Naive B cell (primary cell): ENCODE measurements around the gene HOTAIR. TPM values are rescaled to one million over a fixed set of nuclear protein-coding genes. Genes with fewer than 3 reads are reported as not detected.

Source experiments
- ATAC-seq, 2 donors: fragments of 150-1000 bp; cut with Tn5 transposase; 2 replicates each; pipeline ENCODE4 v1.10.0; 2021; ENCODE audit warnings: low read depth in 2 of 2, mild to moderate bottlenecking in 2 of 2, moderate library complexity in 2 of 2
- DNase-seq: peaks from one replicate; pipeline ENCODE4 v3.0.0; 2022
- H3K27ac Mint-ChIP-seq, 6 donors: one replicate each; pipeline ENCODE4 v1.8.0; 2020 to 2022; ENCODE audit warnings: mild to moderate bottlenecking in 6 of 6, mixed read lengths in 6 of 6, moderate library complexity in 5 of 6, inconsistent platforms in 2 of 6
- H3K27me3 Mint-ChIP-seq, 3 donors: one replicate each; pipeline ENCODE4 v1.8.0; 2021 to 2022; ENCODE audit warnings: mixed read lengths in 3 of 3, mild to moderate bottlenecking in 1 of 3
- H3K36me3 Mint-ChIP-seq, 2 donors: one replicate each; pipeline ENCODE4 v1.8.0; 2020 to 2022; ENCODE audit warnings: mixed read lengths in 2 of 2, inconsistent platforms in 1 of 2, mild to moderate bottlenecking in 1 of 2
- H3K4me1 Mint-ChIP-seq, 3 donors: one replicate each; pipeline ENCODE4 v1.8.0; 2020 to 2022; ENCODE audit warnings: mixed read lengths in 3 of 3, inconsistent platforms in 1 of 3, mild to moderate bottlenecking in 1 of 3, moderate library complexity in 1 of 3
- H3K4me3 Mint-ChIP-seq, 8 donors: one replicate each; pipeline ENCODE4 v1.8.0; 2020 to 2022; ENCODE audit warnings: mild to moderate bottlenecking in 8 of 8, mixed read lengths in 8 of 8, moderate library complexity in 8 of 8, inconsistent platforms in 2 of 8
- H3K9me3 Mint-ChIP-seq, 7 donors: one replicate each; pipeline ENCODE4 v1.8.0; 2020 to 2022; ENCODE audit warnings: mixed read lengths in 7 of 7, mild to moderate bottlenecking in 5 of 7, inconsistent platforms in 2 of 7, moderate library complexity in 1 of 7
- polyA plus RNA-seq, 6 donors: library from polyadenylated mRNA; unstranded; fragments of 300-500 nt; fragmentation: Illumina TruSeq; gene quantifications; one replicate each; pipeline ENCODE4 v1.2.3, GENCODE V29; 2021; ENCODE audit warnings: low read depth in 6 of 6

The HOTAIR gene
- polyA plus RNA-seq, 6 donors from 2014 or later = not detected

- peaks cover 0 to 18% (median 7%) of the 10 kb centered on the region in 7 donors for H3K9me3 Mint-ChIP-seq
Observed at GRCh38 chr12:53994009-53994263, 19.2 kb upstream of the HOTAIR start.

GRCh38 chr12:53993162-53994008, 18.6 kb upstream of the HOTAIR start:
- peaks cover 0 to 29% of the 10 kb centered on the region in 2 donors for H3K36me3 Mint-ChIP-seq
- peaks cover 79 to 99% (median 92%) of the 10 kb centered on the region in 3 donors for H3K27me3 Mint-ChIP-seq
- peaks cover 0 to 18% (median 4%) of the 10 kb centered on the region in 7 donors for H3K9me3 Mint-ChIP-seq
- no peak for DNase-seq
- ATAC-seq = no peak
- peak overlapping the region in 7 of 8 donors; percentile 34 to 86 (median 78) for H3K4me3 Mint-ChIP-seq
- peak overlapping the region; percentile 34 to 97 (median 82) for H3K27ac Mint-ChIP-seq
- H3K4me1 Mint-ChIP-seq = peaks cover 46 to 68% (median 63%) of the 10 kb centered on the region in 3 donors

More at GRCh38 chr12:53994009-53994263, 19.2 kb upstream of the HOTAIR start:
- H3K4me3 Mint-ChIP-seq = peak overlapping the region; percentile 34 to 86 (median 76)
- peak overlapping the region in 4 of 6 donors; percentile 71 to 97 (median 94) for H3K27ac Mint-ChIP-seq
- ATAC-seq = no peak
- H3K4me1 Mint-ChIP-seq = peaks cover 43 to 64% (median 63%) of the 10 kb centered on the region in 3 donors
- H3K27me3 Mint-ChIP-seq = peaks cover 79 to 99% (median 92%) of the 10 kb centered on the region in 3 donors
- peaks cover 0 to 26% of the 10 kb centered on the region in 2 donors for H3K36me3 Mint-ChIP-seq
- DNase-seq = no peak

GRCh38 chr12:53992377-53992889, 17.7 kb upstream of the HOTAIR start:
- Mint-ChIP-seq H3K27me3 (peaks cover 84 to 99% (median 92%) of the 10 kb centered on the region in 3 donors), H3K4me3 (peak overlapping the region in 2 of 8 donors; percentile 42 to 86), H3K36me3 (peaks cover 0 to 33% of the 10 kb centered on the region in 2 donors), H3K4me1 (peaks cover 46 to 62% (median 57%) of the 10 kb centered on the region in 3 donors), H3K27ac (peak overlapping the region in 2 of 6 donors; percentile 20 to 83), H3K9me3 (peaks cover 0 to 20% (median 4%) of the 10 kb centered on the region in 7 donors)
- DNase-seq (no peak), ATAC-seq (no peak)

- ATAC-seq (no peak), DNase-seq (no peak)
- Mint-ChIP-seq H3K4me3 (peak overlapping the region in 3 of 8 donors; percentile 6 to 42 (median 13)), H3K27ac (peak overlapping the region in 2 of 6 donors; percentile 64 to 89), H3K9me3 (peaks cover 0 to 33% (median 7%) of the 10 kb centered on the region in 7 donors), H3K4me1 (peaks cover 42 to 55% (median 51%) of the 10 kb centered on the region in 3 donors), H3K27me3 (peaks cover 86 to 100% (median 99%) of the 10 kb centered on the region in 3 donors), H3K36me3 (peaks cover 0 to 33% of the 10 kb centered on the region in 2 donors)
Observed at GRCh38 chr12:53991077-53991460, 16.3 kb upstream of the HOTAIR start.

GRCh38 chr12:53990311-53991076, 15.7 kb upstream of the HOTAIR start:
- H3K9me3 Mint-ChIP-seq = peaks cover 0 to 33% (median 7%) of the 10 kb centered on the region in 7 donors
- H3K27ac Mint-ChIP-seq = peak overlapping the region in 3 of 6 donors; percentile 10 to 91 (median 64)

GRCh38 chr12:53989227-53990113, 14.7 kb upstream of the HOTAIR start:
- Mint-ChIP-seq H3K4me3 (peak overlapping the region in 7 of 8 donors; percentile 13 to 64 (median 60)), H3K27me3 (peaks cover 78 to 99% (median 98%) of the 10 kb centered on the region in 3 donors), H3K4me1 (peaks cover 36 to 56% (median 46%) of the 10 kb centered on the region in 3 donors), H3K27ac (peak overlapping the region in 2 of 6 donors; percentile 83 to 91), H3K9me3 (peaks cover 0 to 29% (median 7%) of the 10 kb centered on the region in 7 donors), H3K36me3 (peaks cover 0 to 36% of the 10 kb centered on the region in 2 donors)
- DNase-seq (no peak), ATAC-seq (no peak)

More at GRCh38 chr12:53990311-53991076, 15.7 kb upstream of the HOTAIR start:
- H3K27me3 Mint-ChIP-seq = peaks cover 86 to 100% (median 97%) of the 10 kb centered on the region in 3 donors
- H3K4me3 Mint-ChIP-seq = peak overlapping the region in 2 of 8 donors; percentile 46 to 60
- H3K4me1 Mint-ChIP-seq = peaks cover 38 to 55% (median 48%) of the 10 kb centered on the region in 3 donors
- DNase-seq (no peak), ATAC-seq (no peak)
- H3K36me3 Mint-ChIP-seq = peaks cover 0 to 34% of the 10 kb centered on the region in 2 donors

- DNase-seq (no peak), ATAC-seq (no peak)
- H3K4me1 Mint-ChIP-seq = peaks cover 31 to 55% (median 38%) of the 10 kb centered on the region in 3 donors
- H3K27ac Mint-ChIP-seq = peak overlapping the region in 2 of 6 donors; percentile 83 to 95
- peak overlapping the region in 6 of 8 donors; percentile 13 to 64 (median 56) for H3K4me3 Mint-ChIP-seq
- H3K36me3 Mint-ChIP-seq = peaks cover 0 to 30% of the 10 kb centered on the region in 2 donors
- H3K9me3 Mint-ChIP-seq = peaks cover 0 to 28% (median 5%) of the 10 kb centered on the region in 7 donors
- H3K27me3 Mint-ChIP-seq = peaks cover 76 to 96% (median 93%) of the 10 kb centered on the region in 3 donors
Observed at GRCh38 chr12:53988541-53989226, 13.9 kb upstream of the HOTAIR start.

GRCh38 chr12:53987787-53988230, 13.1 kb upstream of the HOTAIR start:
- H3K27ac Mint-ChIP-seq = no peak overlapping the region
- H3K27me3 Mint-ChIP-seq = peaks cover 76 to 96% (median 93%) of the 10 kb centered on the region in 3 donors
- H3K36me3 Mint-ChIP-seq = peaks cover 0 to 26% of the 10 kb centered on the region in 2 donors
- DNase-seq = no peak
- ATAC-seq = no peak
- peaks cover 0 to 31% (median 10%) of the 10 kb centered on the region in 7 donors for H3K9me3 Mint-ChIP-seq
- H3K4me1 Mint-ChIP-seq = peaks cover 30 to 57% (median 37%) of the 10 kb centered on the region in 3 donors
- H3K4me3 Mint-ChIP-seq = peak overlapping the region in 3 of 8 donors; percentile 19 to 60 (median 30)

GRCh38 chr12:53986686-53987483, 12.1 kb upstream of the HOTAIR start:
- H3K27ac Mint-ChIP-seq = peak overlapping the region in 3 of 6 donors; percentile 70 to 86 (median 72)
- no peak for ATAC-seq
- H3K4me1 Mint-ChIP-seq = peaks cover 30 to 57% (median 37%) of the 10 kb centered on the region in 3 donors

GRCh38 chr12:53985994-53986685, 11.4 kb upstream of the HOTAIR start:
- DNase-seq (no peak), ATAC-seq (peak in 1 of 2 donors; percentile 28)

More at GRCh38 chr12:53986686-53987483, 12.1 kb upstream of the HOTAIR start:
- Mint-ChIP-seq H3K36me3 (peaks cover 0 to 26% of the 10 kb centered on the region in 2 donors), H3K4me3 (peak overlapping the region in 6 of 8 donors; percentile 22 to 60 (median 54)), H3K9me3 (peaks cover 0 to 37% (median 10%) of the 10 kb centered on the region in 7 donors), H3K27me3 (peaks cover 76 to 93% (median 93%) of the 10 kb centered on the region in 3 donors)
- no peak for DNase-seq

More at GRCh38 chr12:53985994-53986685, 11.4 kb upstream of the HOTAIR start:
- Mint-ChIP-seq H3K4me1 (peaks cover 30 to 56% (median 42%) of the 10 kb centered on the region in 3 donors), H3K27ac (peak overlapping the region in 5 of 6 donors; percentile 72 to 95 (median 85)), H3K4me3 (peak overlapping the region in 7 of 8 donors; percentile 6 to 83 (median 53)), H3K27me3 (peaks cover 74 to 93% (median 93%) of the 10 kb centered on the region in 3 donors), H3K9me3 (peaks cover 0 to 37% (median 10%) of the 10 kb centered on the region in 7 donors), H3K36me3 (peaks cover 0 to 26% of the 10 kb centered on the region in 2 donors)
